H1 (cell line): ENCODE data around the gene RTN4IP1. TPM values are rescaled to one million over a fixed set of nuclear protein-coding genes. Genes with fewer than 3 reads are reported as not detected.

ENCODE experiments used
- CTCF ChIA-PET: fragments of 300-600 bp; sonication (Branson Sonifier 250); formaldehyde crosslinking; loops from one replicate; lab custom pipeline; 2021; ENCODE audit not compliant: partially characterized antibody; lab: Charles Lee
- POLR2A ChIA-PET: fragments of 300-600 bp; sonication (Branson Sonifier 250); formaldehyde crosslinking; loops from one replicate; lab custom pipeline; 2021; ENCODE audit warnings: inconsistent platforms; ENCODE audit not compliant: partially characterized antibody; lab: Charles Lee
- DNase-seq, 2 experiments: peaks; one replicate each; pipeline versions ENCODE4 v3.0.0 to v3.0.0-alpha.2; 2010 to 2022; ENCODE audit warnings: low spot score in 2 of 2, low read depth in 1 of 2, mixed read lengths in 1 of 2
- FAIRE-seq: peaks from 2 replicates; lab custom pipeline; 2011; peaks lifted over from hg19 to GRCh38; lab: Jason Lieb, UNC
- H2AFZ ChIP-seq: 2 replicates; pipeline ENCODE4 v1.8.1; 2012; ENCODE audit warnings: low read length, inconsistent platforms
- H2AK5ac ChIP-seq: 2 replicates; pipeline ENCODE4 v1.6.1; 2013; ENCODE audit warnings: low read depth, low read length
- H2BK120ac ChIP-seq: replicated peaks from 2 replicates; pipeline ENCODE3; 2013; ENCODE audit warnings: low read depth, low read length, inconsistent platforms
- H2BK12ac ChIP-seq: 2 replicates; pipeline ENCODE4 v1.6.1; 2013; ENCODE audit warnings: low read depth, low read length
- H2BK15ac ChIP-seq: 2 replicates; pipeline ENCODE4 v1.6.1; 2013; ENCODE audit warnings: low read length
- H2BK20ac ChIP-seq: 2 replicates; pipeline ENCODE4 v1.6.1; 2013; ENCODE audit warnings: low read length
- H2BK5ac ChIP-seq: 2 replicates; pipeline ENCODE4 v1.6.1; 2013; ENCODE audit warnings: low read depth, low read length
- H3K14ac ChIP-seq: 2 replicates; pipeline ENCODE4 v1.6.1; 2013; ENCODE audit warnings: inconsistent platforms; ENCODE audit not compliant: insufficient read length
- H3K18ac ChIP-seq: 2 replicates; pipeline ENCODE4 v1.6.1; 2013; ENCODE audit warnings: low read length; ENCODE audit errors: extremely low read depth
- H3K23ac ChIP-seq: 2 replicates; pipeline ENCODE4 v1.6.1; 2013; ENCODE audit warnings: inconsistent platforms; ENCODE audit not compliant: insufficient read length
- H3K23me2 ChIP-seq: 2 replicates; pipeline ENCODE4 v1.6.1; 2013; ENCODE audit warnings: low read depth, low read length
- H3K27ac ChIP-seq: 2 replicates; pipeline ENCODE4 v1.6.1; 2011; ENCODE audit warnings: low read depth, low read length, inconsistent platforms
- H3K27me3 ChIP-seq, 4 experiments: replicated peaks in 1 of 4; 1 replicate in 1 of 4; 2 replicates in 3 of 4; pipeline versions ENCODE4 v1.6.1 to v1.8.1; 2011 to 2013; ENCODE audit warnings: low read length in 3 of 4, mild to moderate bottlenecking in 3 of 4, inconsistent platforms in 2 of 4, mixed read lengths in 2 of 4, moderate library complexity in 1 of 4; ENCODE audit not compliant: control insufficient read depth in 3 of 4, insufficient read depth in 3 of 4; ENCODE audit errors: extremely low read depth in 1 of 4
- H3K36me3 ChIP-seq, 4 experiments: 2 replicates each; pipeline versions ENCODE4 v1.6.1 to v1.8.1; 2011 to 2013; ENCODE audit warnings: mild to moderate bottlenecking in 4 of 4, low read length in 3 of 4, moderate library complexity in 2 of 4, control low read depth in 1 of 4, inconsistent platforms in 1 of 4; ENCODE audit not compliant: insufficient read depth in 4 of 4, control insufficient read depth in 2 of 4
- H3K4ac ChIP-seq: replicated peaks from 2 replicates; pipeline ENCODE3; 2013; ENCODE audit warnings: low read length, low read depth, mixed read lengths, inconsistent platforms; ENCODE audit not compliant: insufficient read length
- H3K4me1 ChIP-seq, 4 experiments: replicated peaks in 1 of 4; 1 replicate in 1 of 4; 2 replicates in 3 of 4; pipeline versions ENCODE4 v1.6.1 to v1.8.1; 2011 to 2013; ENCODE audit warnings: low read length in 3 of 4, inconsistent platforms in 2 of 4, mixed read lengths in 1 of 4; ENCODE audit not compliant: insufficient read depth in 4 of 4, control insufficient read depth in 3 of 4
- H3K4me2 ChIP-seq, 2 experiments: 2 replicates each; pipeline versions ENCODE4 v1.6.1 to v1.8.1; 2011 to 2013; ENCODE audit warnings: low read depth in 2 of 2, low read length in 2 of 2, control low read depth in 1 of 2, inconsistent platforms in 1 of 2, mild to moderate bottlenecking in 1 of 2; ENCODE audit not compliant: insufficient read depth in 1 of 2
- H3K4me3 ChIP-seq, 4 experiments: fragments of 200-600, 300-600 bp in 1 of 4; sonication (generic), shearing (Covaris generic), sonication (Bioruptor Twin) in 1 of 4; 2 replicates each; pipeline versions ENCODE4 v1.5.1 to v1.8.1; 2011 to 2016; ENCODE audit warnings: low read length in 4 of 4, low read depth in 3 of 4, control low read depth in 2 of 4, inconsistent platforms in 2 of 4, mild to moderate bottlenecking in 2 of 4, mixed read lengths in 1 of 4, moderate library complexity in 1 of 4; ENCODE audit not compliant: insufficient read depth in 2 of 4; ENCODE audit errors: extremely low read depth in 1 of 4
- H3K56ac ChIP-seq: replicated peaks from 2 replicates; pipeline ENCODE3; 2013; ENCODE audit warnings: low read depth, mild to moderate bottlenecking, mixed read lengths, low read length, inconsistent platforms; ENCODE audit not compliant: insufficient read length
- H3K79me1 ChIP-seq: 2 replicates; pipeline ENCODE4 v1.6.1; 2013; ENCODE audit warnings: low read depth, low read length, control low read depth
- H3K79me2 ChIP-seq, 2 experiments: 2 replicates each; pipeline versions ENCODE4 v1.6.1 to v1.8.1; 2012 to 2013; ENCODE audit warnings: low read length in 2 of 2, mild to moderate bottlenecking in 2 of 2, inconsistent platforms in 1 of 2; ENCODE audit not compliant: insufficient read depth in 2 of 2, control insufficient read depth in 1 of 2
- H3K9ac ChIP-seq, 4 experiments: replicated peaks in 1 of 4; 1 replicate in 1 of 4; 2 replicates in 3 of 4; pipeline versions ENCODE4 v1.6.1 to v1.8.1; 2011 to 2013; ENCODE audit warnings: low read depth in 3 of 4, low read length in 3 of 4, control low read depth in 2 of 4, mild to moderate bottlenecking in 2 of 4, moderate library complexity in 2 of 4, inconsistent platforms in 1 of 4; ENCODE audit errors: extremely low read depth in 1 of 4
- H3K9me3 ChIP-seq, 2 experiments: 2 replicates each; pipeline versions ENCODE4 v1.6.1 to v1.8.1; 2012 to 2013; ENCODE audit warnings: mild to moderate bottlenecking in 2 of 2, moderate library complexity in 2 of 2, control low read depth in 1 of 2, inconsistent platforms in 1 of 2, low read depth in 1 of 2, low read length in 1 of 2, mixed read lengths in 1 of 2; ENCODE audit not compliant: insufficient read depth in 2 of 2
- H4K20me1 ChIP-seq, 2 experiments: replicated peaks in 1 of 2; 2 replicates each; pipeline versions ENCODE3 to v1.8.1; 2011 to 2013; ENCODE audit warnings: inconsistent platforms in 2 of 2, low read length in 2 of 2, mild to moderate bottlenecking in 1 of 2; ENCODE audit not compliant: insufficient read depth in 2 of 2, control insufficient read depth in 1 of 2
- H4K5ac ChIP-seq: 2 replicates; pipeline ENCODE4 v1.6.1; 2013; ENCODE audit warnings: low read length, low read depth, mixed read lengths, inconsistent platforms; ENCODE audit not compliant: insufficient read length
- H4K8ac ChIP-seq: 2 replicates; pipeline ENCODE4 v1.8.0; 2013; ENCODE audit warnings: mild to moderate bottlenecking, moderate library complexity, low read length, inconsistent platforms; ENCODE audit not compliant: insufficient read depth; ENCODE audit errors: extremely low read depth
- H4K91ac ChIP-seq: replicated peaks from 2 replicates; pipeline ENCODE3; 2013; ENCODE audit warnings: low read length, mixed read lengths, inconsistent platforms; ENCODE audit not compliant: insufficient read length
- CEBPB ChIP-seq: IDR thresholded peaks from 2 replicates; pipeline ENCODE4 v1.6.1; 2012; ENCODE audit warnings: low read depth, low read length
- CREB1 ChIP-seq: IDR thresholded peaks from 2 replicates; pipeline ENCODE4 v1.6.1; 2012; ENCODE audit warnings: inconsistent platforms
- EP300 ChIP-seq, 2 experiments: IDR thresholded peaks; 1 replicate in 1 of 2; 2 replicates in 1 of 2; pipeline ENCODE4 v1.6.1; 2011 to 2012; ENCODE audit warnings: low read depth in 2 of 2, low read length in 2 of 2, mild to moderate bottlenecking in 2 of 2, borderline replicate concordance in 1 of 2, inconsistent platforms in 1 of 2, moderate library complexity in 1 of 2
- NRF1 ChIP-seq: IDR thresholded peaks from 2 replicates; pipeline ENCODE4 v1.6.1; 2011; ENCODE audit warnings: mild to moderate bottlenecking, low read depth, low read length, improper control_type of control experiment
- RBBP5 ChIP-seq: IDR thresholded peaks from 2 replicates; pipeline ENCODE4 v1.7.1; 2012; ENCODE audit warnings: low read depth, mild to moderate bottlenecking, inconsistent platforms, low read length, moderate library complexity, borderline replicate concordance
- RFX5 ChIP-seq: IDR thresholded peaks from 2 replicates; pipeline ENCODE4 v1.6.1; 2011; ENCODE audit warnings: low read depth, low read length, improper control_type of control experiment, borderline replicate concordance
- SP4 ChIP-seq: IDR thresholded peaks from 2 replicates; pipeline ENCODE4 v1.6.1; 2012; ENCODE audit warnings: low read length, inconsistent platforms
- WGBS, 2 experiments: shearing (Covaris generic) in 1 of 2; methylation state at CpG; one replicate each; pipeline versions ENCODE4 v1.1.6 to v1.1.7; 2013 to 2015; ENCODE audit warnings: low lambda C conversion rate in 2 of 2, mixed read lengths in 2 of 2, inconsistent platforms in 1 of 2, low coverage in 1 of 2, missing lambda C conversion rate in 1 of 2; ENCODE audit not compliant: insufficient replicate concordance in 2 of 2, insufficient coverage in 1 of 2, insufficient read length in 1 of 2; ENCODE audit errors: extremely low coverage in 1 of 2, missing lambda C conversion rate in 1 of 2; 5-methylcytosine and 5-hydroxymethylcytosine counted together
- polyA plus RNA-seq, 7 experiments: library from polyadenylated mRNA; depleted of rRNA in 3 of 7; stranded (reverse) in 5 of 7; unstranded in 2 of 7; fragments of >200 nt in 5 of 7; fragments of 200-250 nt in 2 of 7; gene quantifications; 1 replicate in 5 of 7; 2 replicates in 1 of 7; 4 replicates in 1 of 7; pipeline versions ENCODE4 v1.2.1 to v1.2.3, GENCODE V29; 2011 to 2013; ENCODE audit warnings: missing spikeins in 2 of 7, mixed read lengths in 2 of 7
- total RNA-seq: library from RNA; stranded (reverse); fragmentation: NEBNext Ultra II Directional; extraction: Animal tissue kit (Norgen Biotek cat#: 25700); gene quantifications from 2 replicates; pipeline ENCODE4 v1.2.1, GENCODE V29; 2021

The RTN4IP1 gene
- total and polyA plus RNA-seq, 2 of the 8 experiments (the other 6 are each of a cell fraction or from before 2014, with no cell fraction given) = 14.6 to 19.5 TPM

- CTCF ChIA-PET = interaction anchor here (2.1 kb wide), 1 partner anchor 29 kb away, joined by 4 read pairs; no protein-coding TSS in a partner anchor
- POLR2A ChIA-PET = no interaction called here
- 79% methylated on average over 8 of the region's 8 CpGs; no CpG with 5 or more reads in 1 of the 2 experiments for WGBS, 2 experiments
Measured at GRCh38 chr6:106537662-106538061, 91.6 kb downstream of the RTN4IP1 start.

More at GRCh38 chr6:106537662-106538061, 91.6 kb downstream of the RTN4IP1 start:
- Histone ChIP-seq H3K4me2 (no peak overlapping the region), H3K27ac (no peak overlapping the region), H3K56ac (no peak overlapping the region), H3K23me2 (no peaks in the 10 kb centered on the region), H4K8ac (no peak overlapping the region), H2BK20ac (no peak overlapping the region), H3K27me3 (no peaks in the 10 kb centered on the region), H3K4me3 (no peak overlapping the region), H3K23ac (no peak overlapping the region), H3K9me3 (no peaks in the 10 kb centered on the region), H3K14ac (no peak overlapping the region), H2BK5ac (no peak overlapping the region), H3K18ac (no peak overlapping the region), H2AFZ (no peak overlapping the region), H2BK15ac (no peak overlapping the region), H3K9ac (no peak overlapping the region), H4K5ac (no peak overlapping the region), H3K79me2 (no peaks in the 10 kb centered on the region), H3K36me3 (no peaks in the 10 kb centered on the region), H3K4ac (no peak overlapping the region), H3K4me1 (peaks cover 0 to 4% (median 0%) of the 10 kb centered on the region in 4 experiments; a peak in 1 of 7 replicates), H2BK120ac (no peak overlapping the region), H2AK5ac (no peak overlapping the region), H4K91ac (no peak overlapping the region), H4K20me1 (no peaks in the 10 kb centered on the region), H3K79me1 (no peaks in the 10 kb centered on the region), H2BK12ac (no peak overlapping the region)
- TF ChIP-seq SP4 (no peak), EP300 (IDR thresholded peaks at IDR 0.05; ENCODE audit: borderline replicate concordance in 1 of 2, low read depth in 2 of 2, low read length in 2 of 2) (no peak), CREB1 (no peak), RFX5 (no peak), RBBP5 (no peak), NRF1 (no peak), CEBPB (no peak)
- DNase-seq (no peak), FAIRE-seq (no peak)
